ENCODE data around the gene ATXN1.

GRCh38 chr6:16540804-16541752 lies 220.2 kb downstream of the ATXN1 start:
- TF ChIP-seq, protein P1, sequence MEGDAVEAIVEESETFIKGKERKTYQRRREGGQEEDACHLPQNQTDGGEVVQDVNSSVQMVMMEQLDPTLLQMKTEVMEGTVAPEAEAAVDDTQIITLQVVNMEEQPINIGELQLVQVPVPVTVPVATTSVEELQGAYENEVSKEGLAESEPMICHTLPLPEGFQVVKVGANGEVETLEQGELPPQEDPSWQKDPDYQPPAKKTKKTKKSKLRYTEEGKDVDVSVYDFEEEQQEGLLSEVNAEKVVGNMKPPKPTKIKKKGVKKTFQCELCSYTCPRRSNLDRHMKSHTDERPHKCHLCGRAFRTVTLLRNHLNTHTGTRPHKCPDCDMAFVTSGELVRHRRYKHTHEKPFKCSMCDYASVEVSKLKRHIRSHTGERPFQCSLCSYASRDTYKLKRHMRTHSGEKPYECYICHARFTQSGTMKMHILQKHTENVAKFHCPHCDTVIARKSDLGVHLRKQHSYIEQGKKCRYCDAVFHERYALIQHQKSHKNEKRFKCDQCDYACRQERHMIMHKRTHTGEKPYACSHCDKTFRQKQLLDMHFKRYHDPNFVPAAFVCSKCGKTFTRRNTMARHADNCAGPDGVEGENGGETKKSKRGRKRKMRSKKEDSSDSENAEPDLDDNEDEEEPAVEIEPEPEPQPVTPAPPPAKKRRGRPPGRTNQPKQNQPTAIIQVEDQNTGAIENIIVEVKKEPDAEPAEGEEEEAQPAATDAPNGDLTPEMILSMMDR (conservative IDR thresholded peaks at IDR 0.05; ENCODE audit: low read depth, low read length), result no peak
- no peak for TF ChIP-seq EZH2 (IDR thresholded peaks at IDR 0.05; ENCODE audit: low read length, unreplicated experiment)
- TF ChIP-seq EZH2phosphoT487 (IDR thresholded peaks at IDR 0.05; ENCODE audit: borderline replicate concordance, low read length), result no peak

All from PC-3 (cell line).